LNCaP clone FGC (cell line): Measurements from ENCODE around the gene GSTA5.
A peak's percentile ranks its signal among the peaks of the same experiment; 100 is the strongest.
"Not testable (repeated sequence)": the region's sequence is repeated elsewhere in the genome, so short reads cannot be mapped to it uniquely, and the experiment has no call there.

Source experiments
- DNase-seq: peaks from one replicate; pipeline ENCODE4 v3.0.0-alpha.2; 2011; ENCODE audit warnings: low read depth
- H3K4me3 ChIP-seq: 2 replicates; pipeline ENCODE4 v1.5.1; 2011; ENCODE audit warnings: mild to moderate bottlenecking, low read depth, low read length, control low read depth
- CTCF ChIP-seq: IDR thresholded peaks from 2 replicates; pipeline ENCODE4 v1.5.1; 2012; ENCODE audit warnings: mild to moderate bottlenecking; ENCODE audit not compliant: control insufficient read depth, insufficient read depth; ENCODE audit errors: extremely low read depth

GSTA5 gene

DNA sequence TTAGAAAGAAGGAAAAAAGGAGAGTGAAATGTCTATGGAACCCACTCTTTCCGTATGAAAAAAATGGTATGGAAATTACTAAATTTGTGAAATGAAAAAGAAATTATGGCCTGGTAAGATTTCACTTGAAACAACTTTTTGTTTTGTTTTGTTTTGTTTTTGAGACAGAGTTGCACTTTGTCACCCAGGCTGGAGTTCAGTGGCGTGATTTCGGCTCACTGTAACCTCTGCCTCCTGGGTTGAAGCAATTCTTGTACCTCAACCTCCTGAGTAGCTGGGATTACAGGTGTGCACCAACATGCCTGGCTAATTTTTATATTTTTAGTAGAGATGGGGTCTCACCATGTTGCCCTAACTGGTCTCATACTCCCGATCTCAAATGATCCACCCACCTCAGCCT lies 17.8 kb upstream of the GSTA5 start:
- no peak for DNase-seq
- no peak for TF ChIP-seq CTCF
- no peak overlapping the region for H3K4me3 ChIP-seq

DNA sequence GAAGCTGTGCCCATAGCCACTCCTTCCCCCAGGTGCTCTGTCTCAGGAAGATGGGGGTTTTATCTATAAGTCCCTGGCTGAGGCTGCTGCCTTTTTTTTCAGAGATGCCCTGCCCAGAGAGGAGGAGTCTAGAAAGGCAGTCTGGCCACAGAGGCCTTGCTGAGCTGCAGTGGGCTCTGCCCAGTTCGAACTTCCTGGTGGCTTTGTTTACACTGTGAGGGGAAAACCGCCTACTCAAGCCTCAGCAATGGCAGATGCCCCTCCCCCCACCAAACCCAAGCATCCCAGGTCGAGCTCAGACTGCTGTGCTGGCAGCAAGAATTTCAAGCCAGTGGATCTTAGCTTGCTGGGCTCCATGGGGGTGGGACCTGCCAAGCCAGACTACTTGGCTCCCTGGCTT lies 15.5 kb upstream of the GSTA5 start:
- not testable (repeated sequence) for H3K4me3 ChIP-seq, DNase-seq

- no peak overlapping the region for H3K4me3 ChIP-seq
- no peak for DNase-seq
- TF ChIP-seq CTCF: no peak
Observed at GRCh38 chr6:52849137-52849536, 8.5 kb upstream of the GSTA5 start.

GRCh38 chr6:52846002-52846401 lies 5.4 kb upstream of the GSTA5 start:
- H3K4me3 ChIP-seq: no peak overlapping the region
- DNase-seq: no peak
- TF ChIP-seq CTCF: no peak

GRCh38 chr6:52843605-52844004 lies 3.0 kb upstream of the GSTA5 start:
- no peak for TF ChIP-seq CTCF
- no peak overlapping the region for H3K4me3 ChIP-seq

GRCh38 chr6:52839124-52840055 lies 1.2 kb downstream of the GSTA5 start:
- peak; percentile 60 for TF ChIP-seq CTCF

More at GRCh38 chr6:52843605-52844004, 3.0 kb upstream of the GSTA5 start:
- no peak for DNase-seq

DNA sequence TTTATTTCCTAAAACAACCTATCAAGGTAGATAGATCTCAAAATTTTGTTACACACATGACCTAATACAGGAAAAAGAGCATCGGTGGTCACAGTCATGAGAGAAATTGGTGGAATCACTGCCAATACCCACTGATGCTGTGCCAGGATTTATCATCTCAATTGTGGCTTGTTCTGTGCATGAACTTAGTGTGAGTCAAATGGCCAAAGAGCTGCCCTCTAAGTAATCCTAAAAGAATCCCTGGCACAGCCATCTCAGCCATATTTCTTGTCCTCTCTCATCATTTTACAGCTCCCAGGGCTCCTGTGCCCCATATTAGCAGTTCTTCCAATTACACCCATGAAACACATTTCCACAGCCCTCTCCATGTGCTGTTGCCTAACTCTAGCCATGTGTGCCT lies 6.1 kb downstream of the GSTA5 start:
- no peak overlapping the region for H3K4me3 ChIP-seq
- no peak for TF ChIP-seq CTCF
- DNase-seq: no peak

More at GRCh38 chr6:52839124-52840055, 1.2 kb downstream of the GSTA5 start:
- no peak for DNase-seq
- no peak overlapping the region for H3K4me3 ChIP-seq

DNA sequence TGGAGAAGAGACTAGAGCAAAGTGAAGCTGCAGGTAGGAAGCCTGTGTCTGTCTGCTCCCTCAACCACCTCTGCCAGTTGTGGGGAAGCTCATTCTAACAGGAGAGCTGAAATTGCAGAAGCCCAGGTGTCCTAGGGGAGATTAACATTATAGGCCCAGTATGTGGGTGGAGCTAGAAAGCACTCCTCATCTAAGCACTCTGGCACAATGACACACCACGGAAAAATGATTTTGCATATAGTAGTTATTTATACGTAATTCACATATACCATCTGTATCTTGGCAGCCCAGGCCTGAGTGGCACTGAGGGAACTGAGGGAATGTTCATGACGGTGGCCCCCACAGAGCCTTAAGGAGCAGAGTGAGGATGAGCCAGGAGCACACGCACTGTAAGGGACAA lies 9.7 kb downstream of the GSTA5 start:
- not testable (repeated sequence) for DNase-seq

More for the DNA sequence above, 9.7 kb downstream of the GSTA5 start:
- H3K4me3 ChIP-seq: not testable (repeated sequence)
